NT2/D1 (cell line): ENCODE measurements around the gene WDHD1.

Experiments used
- DNase-seq: peaks from one replicate; pipeline ENCODE4 v3.0.0-alpha.2; 2011; ENCODE audit warnings: low read depth, low spot score
- H3K27me3 ChIP-seq: 2 replicates; pipeline ENCODE4 v1.6.0; 2011; ENCODE audit warnings: mild to moderate bottlenecking; ENCODE audit not compliant: insufficient read length, insufficient read depth
- H3K36me3 ChIP-seq: 2 replicates; pipeline ENCODE4 v1.6.1; 2011; ENCODE audit warnings: mild to moderate bottlenecking, low read length, mixed read lengths; ENCODE audit not compliant: insufficient read depth, insufficient read length
- H3K4me1 ChIP-seq: 2 replicates; pipeline ENCODE4 v1.5.1; 2011; ENCODE audit not compliant: insufficient read depth, insufficient read length
- H3K4me3 ChIP-seq: 2 replicates; pipeline ENCODE4 v1.5.1; 2011; ENCODE audit warnings: low read depth; ENCODE audit not compliant: insufficient read length
- H3K9ac ChIP-seq: 2 replicates; pipeline ENCODE4 v1.6.0; 2011; ENCODE audit warnings: low read depth; ENCODE audit not compliant: insufficient read length
- H3K9me3 ChIP-seq: 2 replicates; pipeline ENCODE4 v1.5.1; 2011; ENCODE audit warnings: mild to moderate bottlenecking, low read length; ENCODE audit not compliant: insufficient read depth
- SUZ12 ChIP-seq: IDR thresholded peaks from 2 replicates; pipeline ENCODE4 v1.6.1; 2011; ENCODE audit not compliant: insufficient read length, insufficient read depth; ENCODE audit errors: extremely low read depth
- YY1 ChIP-seq: IDR thresholded peaks from 2 replicates; pipeline ENCODE4 v1.6.1; 2011; ENCODE audit not compliant: insufficient read length, insufficient read depth
- ZNF274 ChIP-seq: IDR thresholded peaks from 2 replicates; pipeline ENCODE4 v1.6.1; 2011; ENCODE audit warnings: mild to moderate bottlenecking, low read depth, low read length

The WDHD1 gene

GRCh38 chr14:55053018-55053417 is 26.1 kb upstream of the WDHD1 start:
- Histone ChIP-seq H3K27me3 (no peaks in the 10 kb centered on the region), H3K9me3 (no peaks in the 10 kb centered on the region), H3K9ac (peak overlapping the region; percentile 99), H3K4me1 (no peaks in the 10 kb centered on the region), H3K36me3 (peaks cover 40% of the 10 kb centered on the region), H3K4me3 (peak overlapping the region; percentile 99)
- DNase-seq: no peak
- no peak for TF ChIP-seq ZNF274
- no peak for TF ChIP-seq YY1
- no peak for TF ChIP-seq SUZ12

DNA sequence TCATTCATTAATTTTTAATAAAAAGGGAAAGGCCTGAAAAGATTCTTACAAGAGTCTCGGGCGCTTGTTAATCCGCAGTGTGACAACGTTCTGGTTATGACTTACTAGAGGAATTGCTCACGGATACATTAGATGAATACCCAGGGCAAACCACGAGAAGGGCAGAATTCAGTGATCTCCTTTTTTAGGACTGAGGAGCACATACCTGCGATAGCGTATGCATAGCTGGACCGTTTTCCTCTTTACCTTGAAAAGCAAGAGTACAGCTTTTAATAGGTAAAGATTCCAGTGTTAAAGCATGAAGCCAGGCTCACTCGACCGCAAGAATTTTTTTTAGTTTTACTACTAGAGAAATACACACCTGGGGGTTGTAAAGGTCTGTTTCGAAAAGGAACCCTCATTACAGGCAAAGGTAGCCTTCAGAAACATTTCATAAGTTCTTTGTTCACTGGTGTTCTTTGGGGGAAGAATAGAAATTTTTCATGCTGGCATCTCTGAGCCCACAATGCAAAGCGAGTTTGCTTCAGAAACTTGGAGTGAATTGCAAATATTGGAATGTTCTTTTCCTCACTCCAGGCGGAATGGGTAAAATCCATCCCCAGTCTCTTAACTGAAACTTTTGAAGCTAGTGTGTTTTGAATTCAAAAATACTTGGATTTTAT is 25.5 kb upstream of the WDHD1 start:
- no peaks in the 10 kb centered on the region for H3K27me3 ChIP-seq
- H3K36me3 ChIP-seq: peaks cover 36% of the 10 kb centered on the region
- peak overlapping the region; percentile 99 for H3K4me3 ChIP-seq
- H3K9me3 ChIP-seq: no peaks in the 10 kb centered on the region
- DNase-seq: no peak
- H3K9ac ChIP-seq: peak overlapping the region; percentile 99
- TF ChIP-seq SUZ12 (no peak), ZNF274 (no peak), YY1 (no peak)
- H3K4me1 ChIP-seq: no peaks in the 10 kb centered on the region

GRCh38 chr14:55051423-55052268 is 24.7 kb upstream of the WDHD1 start, which contains the start of gene MAPK1IP1L:
TSS of gene MAPK1IP1L (plus strand) at chr14:55051647. CDS start at chr14:55061684, 10,037 bp downstream.
- peak; percentile 75 for DNase-seq
- H3K4me1 ChIP-seq: no peaks in the 10 kb centered on the region
- H3K27me3 ChIP-seq: no peaks in the 10 kb centered on the region
- TF ChIP-seq SUZ12: no peak
- H3K9ac ChIP-seq: peak within 1 kb of the TSS; percentile 99
- H3K4me3 ChIP-seq: peak within 1 kb of the TSS; percentile 99
- H3K9me3 ChIP-seq: no peaks in the 10 kb centered on the region
- H3K36me3 ChIP-seq: peaks cover 32% of the 10 kb centered on the region

DNA sequence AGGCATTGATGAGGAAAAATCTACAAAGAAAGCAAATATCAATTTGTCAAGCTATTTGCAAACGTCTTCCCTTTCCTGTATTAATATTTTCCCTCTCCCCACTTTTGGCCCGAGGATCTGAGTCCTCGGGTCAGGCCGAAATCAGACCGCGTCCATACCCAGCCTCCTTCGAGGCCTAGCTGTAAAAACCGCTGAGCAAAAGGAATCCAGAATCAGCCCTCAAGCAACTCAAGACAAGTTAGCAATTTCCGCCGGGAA is 24.2 kb upstream of the WDHD1 start:
- H3K9ac ChIP-seq: peak overlapping the region; percentile 87
- H3K27me3 ChIP-seq: no peaks in the 10 kb centered on the region
- no peaks in the 10 kb centered on the region for H3K4me1 ChIP-seq
- no peak for DNase-seq
- peaks cover 28% of the 10 kb centered on the region for H3K36me3 ChIP-seq
- no peak for TF ChIP-seq SUZ12
- no peak for TF ChIP-seq YY1
- TF ChIP-seq ZNF274: no peak
- H3K4me3 ChIP-seq: peak overlapping the region; percentile 99
- H3K9me3 ChIP-seq: no peaks in the 10 kb centered on the region

GRCh38 chr14:55048900-55049436 is 22.1 kb upstream of the WDHD1 start:
- H3K9ac ChIP-seq: no peak overlapping the region
- peaks cover 15% of the 10 kb centered on the region for H3K36me3 ChIP-seq
- TF ChIP-seq SUZ12 (no peak), YY1 (no peak), ZNF274 (no peak)
- H3K27me3 ChIP-seq: no peaks in the 10 kb centered on the region
- no peak overlapping the region for H3K4me3 ChIP-seq
- no peaks in the 10 kb centered on the region for H3K9me3 ChIP-seq
- DNase-seq: no peak
- H3K4me1 ChIP-seq: no peaks in the 10 kb centered on the region

- Histone ChIP-seq H3K9me3 (no peaks in the 10 kb centered on the region), H3K4me1 (no peaks in the 10 kb centered on the region), H3K27me3 (no peaks in the 10 kb centered on the region), H3K4me3 (no peak overlapping the region), H3K36me3 (peaks cover 18% of the 10 kb centered on the region), H3K9ac (no peak overlapping the region)
- no peak for DNase-seq
- no peak for TF ChIP-seq YY1
- TF ChIP-seq SUZ12: no peak
- no peak for TF ChIP-seq ZNF274
Observed at GRCh38 chr14:55047301-55048053, 20.6 kb upstream of the WDHD1 start.

GRCh38 chr14:55045087-55045486 is 18.2 kb upstream of the WDHD1 start:
- Histone ChIP-seq H3K4me1 (no peaks in the 10 kb centered on the region), H3K9ac (no peak overlapping the region), H3K27me3 (no peaks in the 10 kb centered on the region), H3K36me3 (peaks cover 21% of the 10 kb centered on the region), H3K4me3 (no peak overlapping the region), H3K9me3 (no peaks in the 10 kb centered on the region)
- no peak for DNase-seq
- no peak for TF ChIP-seq ZNF274
- no peak for TF ChIP-seq SUZ12
- no peak for TF ChIP-seq YY1
